ENCODE data around the gene CRADD. TPM values are rescaled to one million over a fixed set of nuclear protein-coding genes. Genes with fewer than 3 reads are reported as not detected.

Gene CRADD
- total and polyA plus RNA-seq, 2 experiments from 2014 or later = 18.6 to 21.5 TPM

GRCh38 chr12:93916402-93916801, 239.2 kb downstream of the CRADD start:
- no peak overlapping the region for H3K4me3 ChIP-seq
- in situ Hi-C loops (cut with MboI) = no loop called here
- no peak overlapping the region for H3K9ac ChIP-seq
- no peaks in the 10 kb centered on the region for H3K79me2 ChIP-seq (ENCODE audit: insufficient read depth)
- H3K9me2 ChIP-seq (ENCODE audit: insufficient read depth) = no peaks in the 10 kb centered on the region
- 70 to 75% methylated on average over 7 of the region's 7 CpGs for WGBS, 2 experiments (ENCODE audit: low coverage in 1 of 2, low lambda C conversion rate in 2 of 2, missing lambda C conversion rate in 2 of 2)
- DNase-seq = no peak
- H3K4me1 ChIP-seq (ENCODE audit: insufficient read depth) = peaks cover 63% of the 10 kb centered on the region
- TF ChIP-seq EZH2phosphoT487 (IDR thresholded peaks at IDR 0.05; ENCODE audit: insufficient read depth, low read depth) (no peak), EZH2 (IDR thresholded peaks at IDR 0.05; ENCODE audit: insufficient read depth, poor library complexity, severe bottlenecking) (no peak)
- H2AFZ ChIP-seq = 0 out of 2 replicates have a peak overlapping the region, but pooled peaks have one; percentile 9
- no peaks in the 10 kb centered on the region for H3K9me3 ChIP-seq (ENCODE audit: low read depth)
- H3K27me3 ChIP-seq (replicated peaks; ENCODE audit: insufficient read depth) = no peaks in the 10 kb centered on the region
- H3K36me3 ChIP-seq (ENCODE audit: low read depth) = no peaks in the 10 kb centered on the region
- H3K27ac ChIP-seq = peak overlapping the region; percentile 97; the same call in 1 of the 2 replicates
- no peak overlapping the region for H3K4me2 ChIP-seq (ENCODE audit: unreplicated experiment)
- peaks cover 48% of the 10 kb centered on the region for H3F3A ChIP-seq (ENCODE audit: insufficient read depth)
- no peaks in the 10 kb centered on the region for H4K20me1 ChIP-seq (ENCODE audit: insufficient read depth)

GRCh38 chr12:93918262-93918661, 241.1 kb downstream of the CRADD start:
- H3K79me2 ChIP-seq (ENCODE audit: insufficient read depth) = no peaks in the 10 kb centered on the region
- H3K9me3 ChIP-seq (ENCODE audit: low read depth) = no peaks in the 10 kb centered on the region
- H3K27ac ChIP-seq = peak overlapping the region; percentile 97
- H3K27me3 ChIP-seq (replicated peaks; ENCODE audit: insufficient read depth) = no peaks in the 10 kb centered on the region
- TF ChIP-seq EZH2phosphoT487 (IDR thresholded peaks at IDR 0.05; ENCODE audit: insufficient read depth, low read depth) = no peak
- TF ChIP-seq EZH2 (IDR thresholded peaks at IDR 0.05; ENCODE audit: insufficient read depth, poor library complexity, severe bottlenecking) = no peak
- peaks cover 46% of the 10 kb centered on the region for H3K4me1 ChIP-seq (ENCODE audit: insufficient read depth)
- H2AFZ ChIP-seq = peak overlapping the region; percentile 59
- H3K9ac ChIP-seq = peak overlapping the region; percentile 71
- peak overlapping the region; percentile 10; the same call in 1 of the 2 replicates for H3K4me3 ChIP-seq
- WGBS, 2 experiments (ENCODE audit: low coverage in 1 of 2, low lambda C conversion rate in 2 of 2, missing lambda C conversion rate in 2 of 2) = 48 to 49% methylated on average over 6 of the region's 6 CpGs
- peak overlapping the region; percentile 63 for H3K4me2 ChIP-seq (ENCODE audit: unreplicated experiment)
- no peaks in the 10 kb centered on the region for H4K20me1 ChIP-seq (ENCODE audit: insufficient read depth)
- no peaks in the 10 kb centered on the region for H3K36me3 ChIP-seq (ENCODE audit: low read depth)
- peaks cover 46% of the 10 kb centered on the region for H3F3A ChIP-seq (ENCODE audit: insufficient read depth)
- in situ Hi-C loops (cut with MboI) = no loop called here
- H3K9me2 ChIP-seq (ENCODE audit: insufficient read depth) = no peaks in the 10 kb centered on the region
- peak; percentile 91 for DNase-seq

- peak overlapping the region; percentile 97 for H3K27ac ChIP-seq
- TF ChIP-seq EZH2phosphoT487 (IDR thresholded peaks at IDR 0.05; ENCODE audit: insufficient read depth, low read depth) (no peak), EZH2 (IDR thresholded peaks at IDR 0.05; ENCODE audit: insufficient read depth, poor library complexity, severe bottlenecking) (no peak)
Measured at GRCh38 chr12:93918900-93919299, 241.7 kb downstream of the CRADD start.

GRCh38 chr12:93921521-93921920, 244.3 kb downstream of the CRADD start:
- Histone ChIP-seq H3K4me1 (ENCODE audit: insufficient read depth) (peaks cover 24% of the 10 kb centered on the region), H4K20me1 (ENCODE audit: insufficient read depth) (no peaks in the 10 kb centered on the region), H2AFZ (no peak overlapping the region), H3K27me3 (replicated peaks; ENCODE audit: insufficient read depth) (no peaks in the 10 kb centered on the region), H3K4me3 (no peak overlapping the region), H3K27ac (no peak overlapping the region), H3K79me2 (ENCODE audit: insufficient read depth) (no peaks in the 10 kb centered on the region), H3K9me2 (ENCODE audit: insufficient read depth) (no peaks in the 10 kb centered on the region), H3F3A (ENCODE audit: insufficient read depth) (peaks cover 24% of the 10 kb centered on the region), H3K9ac (no peak overlapping the region), H3K36me3 (ENCODE audit: low read depth) (no peaks in the 10 kb centered on the region), H3K9me3 (ENCODE audit: low read depth) (no peaks in the 10 kb centered on the region), H3K4me2 (ENCODE audit: unreplicated experiment) (no peak overlapping the region)
- in situ Hi-C loops (cut with MboI) = no loop called here
- no peak for TF ChIP-seq EZH2 (IDR thresholded peaks at IDR 0.05; ENCODE audit: insufficient read depth, poor library complexity, severe bottlenecking)
- TF ChIP-seq EZH2phosphoT487 (IDR thresholded peaks at IDR 0.05; ENCODE audit: insufficient read depth, low read depth) = no peak
- DNase-seq = no peak
- WGBS, 2 experiments (ENCODE audit: low coverage in 1 of 2, low lambda C conversion rate in 2 of 2, missing lambda C conversion rate in 2 of 2) = 94 to 99% methylated on average over 3 of the region's 3 CpGs

More at GRCh38 chr12:93918900-93919299, 241.7 kb downstream of the CRADD start:
- Histone ChIP-seq H2AFZ (peak overlapping the region; percentile 59; the same call in 1 of the 2 replicates), H3K9me2 (ENCODE audit: insufficient read depth) (no peaks in the 10 kb centered on the region), H3K36me3 (ENCODE audit: low read depth) (no peaks in the 10 kb centered on the region), H3K4me1 (ENCODE audit: insufficient read depth) (peaks cover 40% of the 10 kb centered on the region), H3K4me2 (ENCODE audit: unreplicated experiment) (no peak overlapping the region), H3F3A (ENCODE audit: insufficient read depth) (peaks cover 40% of the 10 kb centered on the region), H3K79me2 (ENCODE audit: insufficient read depth) (no peaks in the 10 kb centered on the region), H3K9me3 (ENCODE audit: low read depth) (no peaks in the 10 kb centered on the region), H3K9ac (peak overlapping the region; percentile 71), H3K27me3 (replicated peaks; ENCODE audit: insufficient read depth) (no peaks in the 10 kb centered on the region), H3K4me3 (no peak overlapping the region), H4K20me1 (ENCODE audit: insufficient read depth) (no peaks in the 10 kb centered on the region)
- in situ Hi-C loops (cut with MboI) = no loop called here
- DNase-seq = no peak
- 98% methylated on average over 4 of the region's 4 CpGs for WGBS, 2 experiments (ENCODE audit: low coverage in 1 of 2, low lambda C conversion rate in 2 of 2, missing lambda C conversion rate in 2 of 2)

Measured in GM23248 (cell line).